ENCODE data around the gene ANAPC1.
"Not testable (repeated sequence)": the region's sequence is repeated elsewhere in the genome, so short reads cannot be mapped to it uniquely, and the experiment has no call there.

ANAPC1 gene

DNA sequence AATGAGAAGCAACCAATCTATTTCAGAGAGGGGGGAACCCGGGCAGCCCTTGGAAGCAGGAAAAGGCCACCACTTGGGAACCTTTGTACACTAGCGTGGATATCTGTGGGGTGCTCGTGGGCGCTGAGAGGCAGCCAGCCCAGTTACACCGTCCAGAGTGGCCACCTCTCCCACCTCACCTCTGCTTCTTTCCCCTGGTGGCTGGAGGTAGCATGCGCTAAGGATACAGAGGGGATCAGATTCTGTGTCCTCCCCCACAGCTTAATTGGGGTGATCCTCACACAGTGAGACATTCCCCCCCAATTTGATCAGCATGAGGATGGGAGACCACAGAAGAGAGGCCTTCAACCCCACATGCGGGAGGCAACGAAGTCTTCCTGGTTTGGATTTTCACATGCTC is 117.7 kb downstream of the ANAPC1 start:
- DNase-seq; H3K27me3 ChIP-seq (replicated peaks in 2 of 5; ENCODE audit: control insufficient read depth in 4 of 5, insufficient read depth in 5 of 5, low read length in 4 of 5); H3K9me3 ChIP-seq (ENCODE audit: control extremely low read depth in 1 of 5, control insufficient read depth in 4 of 5, insufficient read depth in 2 of 5, low read depth in 1 of 5, low read length in 4 of 5); H3K4me3 ChIP-seq (ENCODE audit: control insufficient read depth in 1 of 7, extremely low read depth in 1 of 7, insufficient read depth in 4 of 7, low read depth in 2 of 7, low read length in 6 of 7); CTCF ChIA-PET; H3K36me3 ChIP-seq (ENCODE audit: control insufficient read depth in 4 of 4, insufficient read depth in 4 of 4, low read length in 3 of 4); H3K4me1 ChIP-seq (ENCODE audit: control extremely low read depth in 1 of 4, control insufficient read depth in 4 of 4, insufficient read depth in 4 of 4, low read length in 3 of 4); POLR2A ChIA-PET; H3K27ac ChIP-seq (ENCODE audit: insufficient read depth in 1 of 2, low read depth in 1 of 2, low read length in 2 of 2, poor library complexity in 1 of 2, severe bottlenecking in 2 of 2): not testable (repeated sequence)
- no CpG with 5 or more reads among the region's 8 CpGs for WGBS (ENCODE audit: insufficient coverage)

DNA sequence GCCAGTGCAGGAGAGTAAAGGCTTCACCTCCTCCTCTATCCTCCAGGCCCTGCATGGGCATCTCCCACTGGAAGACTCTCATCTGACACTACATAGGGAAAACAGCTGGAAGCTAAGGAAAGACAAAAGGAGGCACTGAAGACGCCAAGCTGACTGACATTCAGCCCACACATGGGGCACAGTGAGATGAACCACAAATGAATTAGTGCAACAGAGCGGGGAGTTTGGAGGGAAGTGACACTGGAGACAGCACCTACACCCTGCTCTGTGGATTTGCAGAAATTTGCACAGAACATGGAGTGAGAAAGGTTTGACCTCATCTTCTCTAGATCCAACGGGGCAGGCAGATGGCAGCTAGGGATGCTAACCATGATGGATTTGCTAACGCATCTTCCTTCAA is 119.8 kb downstream of the ANAPC1 start:
- CTCF ChIA-PET; H3K36me3 ChIP-seq (ENCODE audit: control insufficient read depth in 4 of 4, insufficient read depth in 4 of 4, low read length in 3 of 4); H3K4me3 ChIP-seq (ENCODE audit: control insufficient read depth in 1 of 7, extremely low read depth in 1 of 7, insufficient read depth in 4 of 7, low read depth in 2 of 7, low read length in 6 of 7); H3K4me1 ChIP-seq (ENCODE audit: control extremely low read depth in 1 of 4, control insufficient read depth in 4 of 4, insufficient read depth in 4 of 4, low read length in 3 of 4); H3K27me3 ChIP-seq (replicated peaks in 2 of 5; ENCODE audit: control insufficient read depth in 4 of 5, insufficient read depth in 5 of 5, low read length in 4 of 5); H3K27ac ChIP-seq (ENCODE audit: insufficient read depth in 1 of 2, low read depth in 1 of 2, low read length in 2 of 2, poor library complexity in 1 of 2, severe bottlenecking in 2 of 2); POLR2A ChIA-PET; H3K9me3 ChIP-seq (ENCODE audit: control extremely low read depth in 1 of 5, control insufficient read depth in 4 of 5, insufficient read depth in 2 of 5, low read depth in 1 of 5, low read length in 4 of 5); DNase-seq: not testable (repeated sequence)
- 100% methylated on average over 1 of the region's 4 CpGs for WGBS (ENCODE audit: insufficient coverage)

DNA sequence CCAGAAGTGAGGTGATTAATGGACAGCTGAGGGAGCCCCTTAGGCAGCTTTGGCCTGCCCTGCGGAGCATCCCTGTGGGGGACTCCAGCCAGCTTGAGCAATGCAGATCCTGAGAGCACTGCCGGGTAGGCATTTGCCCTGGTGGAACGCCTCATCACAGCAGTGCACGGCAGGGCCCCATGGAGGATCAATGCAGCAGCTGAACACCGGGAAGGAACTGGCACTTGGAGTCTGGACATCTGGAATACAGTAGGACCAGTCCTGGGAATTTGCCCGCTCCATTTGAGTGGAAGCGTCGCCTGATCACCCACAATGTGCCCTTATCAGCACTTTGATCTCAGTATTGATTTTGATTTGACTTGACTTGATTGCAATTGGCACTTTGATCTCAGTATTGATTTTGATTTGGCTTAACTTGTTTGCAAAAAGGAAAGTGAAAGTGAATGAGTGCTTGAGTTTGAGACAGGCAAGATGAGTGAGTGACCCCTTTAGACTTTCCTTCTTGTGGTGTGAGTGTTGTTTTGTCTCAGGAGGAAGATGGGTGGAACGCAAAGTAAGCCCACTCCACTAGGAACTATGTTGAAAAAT is 123.2 kb downstream of the ANAPC1 start:
- H3K4me3 ChIP-seq (ENCODE audit: control insufficient read depth in 1 of 7, extremely low read depth in 1 of 7, insufficient read depth in 4 of 7, low read depth in 2 of 7, low read length in 6 of 7); DNase-seq; POLR2A ChIA-PET; H3K27me3 ChIP-seq (replicated peaks in 2 of 5; ENCODE audit: control insufficient read depth in 4 of 5, insufficient read depth in 5 of 5, low read length in 4 of 5); CTCF ChIA-PET; H3K9me3 ChIP-seq (ENCODE audit: control extremely low read depth in 1 of 5, control insufficient read depth in 4 of 5, insufficient read depth in 2 of 5, low read depth in 1 of 5, low read length in 4 of 5); H3K27ac ChIP-seq (ENCODE audit: insufficient read depth in 1 of 2, low read depth in 1 of 2, low read length in 2 of 2, poor library complexity in 1 of 2, severe bottlenecking in 2 of 2); H3K36me3 ChIP-seq (ENCODE audit: control insufficient read depth in 4 of 4, insufficient read depth in 4 of 4, low read length in 3 of 4); H3K4me1 ChIP-seq (ENCODE audit: control extremely low read depth in 1 of 4, control insufficient read depth in 4 of 4, insufficient read depth in 4 of 4, low read length in 3 of 4): not testable (repeated sequence)
- 100% methylated on average over 4 of the region's 9 CpGs for WGBS (ENCODE audit: insufficient coverage)

DNA sequence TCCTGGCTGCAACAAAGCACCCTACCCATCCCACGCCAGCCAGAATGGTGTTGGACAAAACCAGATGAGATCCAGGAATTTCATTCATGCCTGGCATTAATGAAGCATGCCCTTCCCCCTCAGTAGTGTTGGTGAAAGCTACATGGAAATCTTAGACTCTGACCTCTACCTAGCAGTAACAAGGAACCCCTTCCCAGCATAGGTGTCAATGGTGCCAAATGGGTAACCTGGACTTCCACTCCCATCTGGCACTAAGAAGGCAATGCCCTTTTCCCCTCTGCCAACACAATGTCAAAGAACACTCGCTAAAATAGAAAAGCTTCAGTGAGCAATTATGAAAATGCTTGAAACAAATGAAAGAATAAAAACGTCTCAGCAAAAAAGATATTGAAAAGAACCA is 131.5 kb downstream of the ANAPC1 start:
- DNase-seq; H3K36me3 ChIP-seq (ENCODE audit: control insufficient read depth in 4 of 4, insufficient read depth in 4 of 4, low read length in 3 of 4); H3K27ac ChIP-seq (ENCODE audit: insufficient read depth in 1 of 2, low read depth in 1 of 2, low read length in 2 of 2, poor library complexity in 1 of 2, severe bottlenecking in 2 of 2); H3K27me3 ChIP-seq (replicated peaks in 2 of 5; ENCODE audit: control insufficient read depth in 4 of 5, insufficient read depth in 5 of 5, low read length in 4 of 5); POLR2A ChIA-PET; H3K4me3 ChIP-seq (ENCODE audit: control insufficient read depth in 1 of 7, extremely low read depth in 1 of 7, insufficient read depth in 4 of 7, low read depth in 2 of 7, low read length in 6 of 7); CTCF ChIA-PET; H3K4me1 ChIP-seq (ENCODE audit: control extremely low read depth in 1 of 4, control insufficient read depth in 4 of 4, insufficient read depth in 4 of 4, low read length in 3 of 4); H3K9me3 ChIP-seq (ENCODE audit: control extremely low read depth in 1 of 5, control insufficient read depth in 4 of 5, insufficient read depth in 2 of 5, low read depth in 1 of 5, low read length in 4 of 5): not testable (repeated sequence)
- WGBS (ENCODE audit: insufficient coverage) = no CpG with 5 or more reads among the region's 3 CpGs

DNA sequence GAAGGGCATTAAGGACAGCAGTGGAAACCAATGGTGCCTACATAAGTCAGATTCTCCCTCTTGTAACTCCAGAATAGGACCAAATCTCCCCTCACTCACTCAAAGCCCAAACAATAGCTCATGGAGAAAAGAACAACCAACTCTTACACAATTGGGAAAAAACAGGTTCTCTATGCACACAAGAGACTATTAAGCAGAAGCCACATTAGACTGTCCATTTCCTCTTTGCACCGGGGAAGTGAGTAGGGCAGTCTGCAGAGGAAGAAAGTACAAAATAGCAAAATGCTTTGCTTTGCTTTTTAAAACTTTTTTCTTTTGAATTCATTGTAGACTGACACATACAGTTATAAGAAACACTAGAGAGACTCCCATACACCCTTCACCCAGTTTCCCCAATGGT is 133.4 kb downstream of the ANAPC1 start:
- POLR2A ChIA-PET; H3K27me3 ChIP-seq (replicated peaks in 2 of 5; ENCODE audit: control insufficient read depth in 4 of 5, insufficient read depth in 5 of 5, low read length in 4 of 5); CTCF ChIA-PET; H3K9me3 ChIP-seq (ENCODE audit: control extremely low read depth in 1 of 5, control insufficient read depth in 4 of 5, insufficient read depth in 2 of 5, low read depth in 1 of 5, low read length in 4 of 5); H3K4me1 ChIP-seq (ENCODE audit: control extremely low read depth in 1 of 4, control insufficient read depth in 4 of 4, insufficient read depth in 4 of 4, low read length in 3 of 4); H3K4me3 ChIP-seq (ENCODE audit: control insufficient read depth in 1 of 7, extremely low read depth in 1 of 7, insufficient read depth in 4 of 7, low read depth in 2 of 7, low read length in 6 of 7); H3K27ac ChIP-seq (ENCODE audit: insufficient read depth in 1 of 2, low read depth in 1 of 2, low read length in 2 of 2, poor library complexity in 1 of 2, severe bottlenecking in 2 of 2); H3K36me3 ChIP-seq (ENCODE audit: control insufficient read depth in 4 of 4, insufficient read depth in 4 of 4, low read length in 3 of 4): not testable (repeated sequence)
- WGBS (ENCODE audit: insufficient coverage) = no CpG with 5 or more reads among the region's 1 CpG
- peak in 1 of 3 donors; percentile 2 for DNase-seq

DNA sequence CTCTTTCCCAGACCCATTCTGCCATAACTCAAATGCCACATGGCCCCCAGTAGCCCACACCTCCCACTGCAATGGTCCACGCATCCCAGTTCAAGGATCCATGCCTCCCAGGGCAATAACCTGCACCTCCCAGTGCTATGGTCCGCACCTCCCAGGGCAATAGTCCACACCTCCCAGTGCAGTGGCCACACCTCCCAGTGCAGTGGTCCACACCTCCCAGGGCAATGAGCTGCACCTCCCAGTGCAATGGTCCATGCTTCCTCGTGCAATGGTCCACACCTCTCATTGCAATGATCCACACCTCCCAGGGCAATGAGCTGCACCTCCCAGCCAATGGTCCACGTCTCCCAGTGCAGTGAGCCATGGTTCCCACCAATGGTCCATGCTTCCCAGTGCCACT is 135.6 kb downstream of the ANAPC1 start:
- H3K4me3 ChIP-seq (ENCODE audit: control insufficient read depth in 1 of 7, extremely low read depth in 1 of 7, insufficient read depth in 4 of 7, low read depth in 2 of 7, low read length in 6 of 7); H3K9me3 ChIP-seq (ENCODE audit: control extremely low read depth in 1 of 5, control insufficient read depth in 4 of 5, insufficient read depth in 2 of 5, low read depth in 1 of 5, low read length in 4 of 5); POLR2A ChIA-PET; H3K27ac ChIP-seq (ENCODE audit: insufficient read depth in 1 of 2, low read depth in 1 of 2, low read length in 2 of 2, poor library complexity in 1 of 2, severe bottlenecking in 2 of 2); H3K36me3 ChIP-seq (ENCODE audit: control insufficient read depth in 4 of 4, insufficient read depth in 4 of 4, low read length in 3 of 4); H3K4me1 ChIP-seq (ENCODE audit: control extremely low read depth in 1 of 4, control insufficient read depth in 4 of 4, insufficient read depth in 4 of 4, low read length in 3 of 4); CTCF ChIA-PET; DNase-seq; H3K27me3 ChIP-seq (replicated peaks in 2 of 5; ENCODE audit: control insufficient read depth in 4 of 5, insufficient read depth in 5 of 5, low read length in 4 of 5): not testable (repeated sequence)
- WGBS (ENCODE audit: insufficient coverage) = 100% methylated on average over 2 of the region's 4 CpGs

DNA sequence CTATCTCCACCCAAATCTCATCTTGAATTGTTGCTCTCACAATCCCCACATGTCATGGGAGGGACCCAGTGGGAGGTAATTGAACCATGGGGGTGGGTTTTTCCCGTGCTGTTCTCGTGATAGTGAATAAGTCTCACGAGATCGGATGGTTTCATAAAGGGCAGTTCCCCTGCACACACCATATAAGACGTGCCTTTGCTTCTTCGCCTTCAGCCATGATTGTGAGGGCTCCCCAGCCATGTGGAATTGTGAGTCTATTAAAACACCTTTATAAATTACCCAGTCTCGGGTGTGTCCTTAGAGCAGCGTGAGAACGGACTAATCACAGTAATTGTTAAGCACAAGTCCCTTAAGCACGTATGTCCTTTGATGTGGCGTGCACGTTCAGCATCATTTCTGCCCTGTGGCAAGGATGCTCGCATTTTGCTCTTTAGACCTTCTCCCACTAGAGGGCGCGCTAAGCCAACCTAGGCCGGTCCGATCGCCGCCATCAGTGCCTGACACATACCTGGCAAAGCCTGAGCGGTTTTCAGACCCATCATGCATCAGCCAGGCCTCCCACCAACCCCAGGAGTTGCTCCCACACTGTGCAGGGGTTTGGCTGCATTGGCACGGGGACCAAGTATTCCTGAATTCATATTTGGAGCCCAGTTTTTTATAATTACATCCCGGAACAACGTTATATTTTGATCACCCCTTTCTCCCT is 136.4 kb downstream of the ANAPC1 start:
- H3K9me3 ChIP-seq (ENCODE audit: control extremely low read depth in 1 of 5, control insufficient read depth in 4 of 5, insufficient read depth in 2 of 5, low read depth in 1 of 5, low read length in 4 of 5); H3K27me3 ChIP-seq (replicated peaks in 2 of 5; ENCODE audit: control insufficient read depth in 4 of 5, insufficient read depth in 5 of 5, low read length in 4 of 5); H3K27ac ChIP-seq (ENCODE audit: insufficient read depth in 1 of 2, low read depth in 1 of 2, low read length in 2 of 2, poor library complexity in 1 of 2, severe bottlenecking in 2 of 2); POLR2A ChIA-PET; H3K36me3 ChIP-seq (ENCODE audit: control insufficient read depth in 4 of 4, insufficient read depth in 4 of 4, low read length in 3 of 4); CTCF ChIA-PET; H3K4me3 ChIP-seq (ENCODE audit: control insufficient read depth in 1 of 7, extremely low read depth in 1 of 7, insufficient read depth in 4 of 7, low read depth in 2 of 7, low read length in 6 of 7); H3K4me1 ChIP-seq (ENCODE audit: control extremely low read depth in 1 of 4, control insufficient read depth in 4 of 4, insufficient read depth in 4 of 4, low read length in 3 of 4): not testable (repeated sequence)
- 43% methylated on average over 1 of the region's 23 CpGs for WGBS (ENCODE audit: insufficient coverage)
- DNase-seq = peak in 1 of 3 donors; percentile 4
